Right lobe of liver (tissue), 4 donors: ENCODE data around the gene PTPRD.

Experiments used
- POLR2A ChIP-seq: fragments of 450-650 bp; IDR thresholded peaks from one replicate; pipeline ENCODE4 v1.6.1; 2017; ENCODE audit warnings: antibody characterized with exemption, mild to moderate bottlenecking
- TF ChIP-seq, protein P1 (sequence below), 4 donors: fragments of 200-600 bp in 3 of 4; fragments of 450-650 bp in 1 of 4; IDR thresholded peaks; one replicate each; pipeline versions ENCODE4 v1.5.1 to v1.8.0; 2016 to 2022; ENCODE audit warnings: antibody characterized with exemption in 4 of 4, mild to moderate bottlenecking in 2 of 4
- donor health status: DM: no; HTN: no; CAD: no.
- donor health status: DM: no; HTN: no; CAD: no.
- donor health status: DM: no; HTN: yes; CAD: no.

DNA sequence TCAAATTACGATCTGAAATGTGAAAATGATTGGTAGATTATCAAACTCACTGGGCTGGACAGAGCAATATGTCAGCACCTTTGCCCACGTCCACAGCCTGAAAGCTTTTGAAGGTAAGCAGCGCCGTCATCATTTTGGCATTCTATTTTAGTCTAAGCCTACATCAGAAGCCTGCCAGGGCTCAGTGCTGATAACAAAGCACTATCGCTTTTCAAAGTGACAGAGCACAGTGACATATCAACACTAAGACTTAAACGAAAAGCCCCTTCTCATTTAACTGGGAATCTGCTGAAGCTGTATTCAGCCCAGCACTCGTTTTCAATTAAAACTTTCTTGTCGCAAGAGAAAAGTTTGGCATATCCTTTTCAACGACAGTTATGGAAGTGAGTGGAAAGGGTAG, 1076.3 kb downstream of the PTPRD start:
- TF ChIP-seq, protein P1, sequence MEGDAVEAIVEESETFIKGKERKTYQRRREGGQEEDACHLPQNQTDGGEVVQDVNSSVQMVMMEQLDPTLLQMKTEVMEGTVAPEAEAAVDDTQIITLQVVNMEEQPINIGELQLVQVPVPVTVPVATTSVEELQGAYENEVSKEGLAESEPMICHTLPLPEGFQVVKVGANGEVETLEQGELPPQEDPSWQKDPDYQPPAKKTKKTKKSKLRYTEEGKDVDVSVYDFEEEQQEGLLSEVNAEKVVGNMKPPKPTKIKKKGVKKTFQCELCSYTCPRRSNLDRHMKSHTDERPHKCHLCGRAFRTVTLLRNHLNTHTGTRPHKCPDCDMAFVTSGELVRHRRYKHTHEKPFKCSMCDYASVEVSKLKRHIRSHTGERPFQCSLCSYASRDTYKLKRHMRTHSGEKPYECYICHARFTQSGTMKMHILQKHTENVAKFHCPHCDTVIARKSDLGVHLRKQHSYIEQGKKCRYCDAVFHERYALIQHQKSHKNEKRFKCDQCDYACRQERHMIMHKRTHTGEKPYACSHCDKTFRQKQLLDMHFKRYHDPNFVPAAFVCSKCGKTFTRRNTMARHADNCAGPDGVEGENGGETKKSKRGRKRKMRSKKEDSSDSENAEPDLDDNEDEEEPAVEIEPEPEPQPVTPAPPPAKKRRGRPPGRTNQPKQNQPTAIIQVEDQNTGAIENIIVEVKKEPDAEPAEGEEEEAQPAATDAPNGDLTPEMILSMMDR (IDR thresholded peaks at IDR 0.05) = no peak
- TF ChIP-seq POLR2A = no peak
